Measurements from ENCODE around the gene MRPS6.

- TF ChIP-seq CTCF (IDR thresholded peaks at IDR 0.05) (no peak), POLR2A (IDR thresholded peaks at IDR 0.05) (no peak)
Observed at GRCh38 chr21:34109075-34109474, 35.7 kb downstream of the MRPS6 start.
